LNCAP (cell line): ENCODE measurements around the gene PRRT4.
A peak's percentile ranks its signal among the peaks of the same experiment; 100 is the strongest.

Experiments used
- TF ChIP-seq, protein P1 (sequence below): fragments of 450-650 bp; IDR thresholded peaks from 2 replicates; pipeline ENCODE4 v1.5.1; 2017; ENCODE audit warnings: mild to moderate bottlenecking

The PRRT4 gene

GRCh38 chr7:128387216-128388144 is 26.0 kb upstream of the PRRT4 start:
- TF ChIP-seq, protein P1, sequence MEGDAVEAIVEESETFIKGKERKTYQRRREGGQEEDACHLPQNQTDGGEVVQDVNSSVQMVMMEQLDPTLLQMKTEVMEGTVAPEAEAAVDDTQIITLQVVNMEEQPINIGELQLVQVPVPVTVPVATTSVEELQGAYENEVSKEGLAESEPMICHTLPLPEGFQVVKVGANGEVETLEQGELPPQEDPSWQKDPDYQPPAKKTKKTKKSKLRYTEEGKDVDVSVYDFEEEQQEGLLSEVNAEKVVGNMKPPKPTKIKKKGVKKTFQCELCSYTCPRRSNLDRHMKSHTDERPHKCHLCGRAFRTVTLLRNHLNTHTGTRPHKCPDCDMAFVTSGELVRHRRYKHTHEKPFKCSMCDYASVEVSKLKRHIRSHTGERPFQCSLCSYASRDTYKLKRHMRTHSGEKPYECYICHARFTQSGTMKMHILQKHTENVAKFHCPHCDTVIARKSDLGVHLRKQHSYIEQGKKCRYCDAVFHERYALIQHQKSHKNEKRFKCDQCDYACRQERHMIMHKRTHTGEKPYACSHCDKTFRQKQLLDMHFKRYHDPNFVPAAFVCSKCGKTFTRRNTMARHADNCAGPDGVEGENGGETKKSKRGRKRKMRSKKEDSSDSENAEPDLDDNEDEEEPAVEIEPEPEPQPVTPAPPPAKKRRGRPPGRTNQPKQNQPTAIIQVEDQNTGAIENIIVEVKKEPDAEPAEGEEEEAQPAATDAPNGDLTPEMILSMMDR: peak; percentile 85

DNA sequence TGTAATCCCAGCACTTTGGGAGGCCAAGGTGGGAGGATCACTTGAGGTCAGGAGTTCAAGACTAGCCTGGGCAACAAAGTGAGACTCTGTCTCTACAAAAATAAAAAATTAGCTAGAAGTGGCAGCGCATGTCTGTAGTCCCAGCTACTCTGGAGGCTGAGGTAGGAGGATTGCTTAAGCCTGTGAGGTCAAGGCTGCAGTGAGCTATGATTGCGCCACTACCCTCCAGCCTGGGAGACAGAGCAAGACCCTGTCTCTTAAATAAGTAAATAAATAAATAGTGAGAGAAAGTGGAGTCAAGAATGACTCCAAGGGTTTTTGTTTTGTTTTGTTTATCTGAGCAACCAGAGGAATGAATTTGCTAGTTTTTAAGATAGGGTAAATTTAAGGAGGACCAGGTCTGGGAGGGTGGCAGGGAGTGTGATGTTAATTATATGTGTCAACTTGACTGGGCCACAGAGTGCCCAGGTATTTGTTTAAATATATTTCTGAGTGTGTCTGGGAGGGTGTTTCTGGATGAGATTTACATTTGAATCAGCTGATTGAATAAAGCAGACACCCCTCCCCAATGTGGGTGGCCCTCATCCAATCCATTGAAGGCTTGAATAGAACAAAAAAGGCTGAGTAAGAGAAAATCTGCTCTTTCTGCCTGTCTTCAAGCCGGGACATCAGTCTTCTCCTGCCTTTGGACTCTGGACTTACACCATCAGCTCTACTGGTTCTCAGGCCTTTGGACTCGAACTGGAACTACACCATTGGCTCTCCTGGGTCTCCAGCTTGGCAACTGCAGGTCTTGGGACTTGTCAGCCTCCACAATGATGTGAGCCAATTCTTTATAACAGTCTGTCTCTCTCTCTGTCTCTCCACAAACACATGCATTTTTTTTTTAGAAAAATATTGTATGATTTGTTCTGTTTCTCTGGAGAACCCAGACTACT is 24.8 kb upstream of the PRRT4 start:
- TF ChIP-seq, protein P1: no peak

- TF ChIP-seq, protein P1: no peak
Measured at GRCh38 chr7:128384726-128385125, 23.2 kb upstream of the PRRT4 start.

DNA sequence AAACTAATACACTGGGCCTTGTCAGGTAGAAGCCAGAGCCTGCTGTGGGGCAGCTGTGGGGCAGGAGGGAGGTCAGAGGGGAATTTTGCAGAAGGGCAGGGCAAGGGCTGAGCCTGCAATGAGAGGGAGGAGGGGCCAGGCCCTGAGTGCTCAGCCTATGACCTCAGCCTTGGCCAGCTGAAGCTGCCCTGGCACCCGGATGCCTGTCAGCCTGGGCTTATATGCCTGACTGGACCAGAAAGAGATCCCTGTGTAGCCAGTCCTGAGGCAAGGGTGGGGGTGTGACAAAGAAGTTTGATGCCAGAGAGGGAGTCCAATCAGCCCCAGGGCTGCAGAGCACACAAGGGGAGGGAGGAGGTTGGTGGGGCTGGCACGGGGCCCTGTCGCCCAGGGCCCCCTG is 22.3 kb upstream of the PRRT4 start:
- TF ChIP-seq, protein P1: no peak

DNA sequence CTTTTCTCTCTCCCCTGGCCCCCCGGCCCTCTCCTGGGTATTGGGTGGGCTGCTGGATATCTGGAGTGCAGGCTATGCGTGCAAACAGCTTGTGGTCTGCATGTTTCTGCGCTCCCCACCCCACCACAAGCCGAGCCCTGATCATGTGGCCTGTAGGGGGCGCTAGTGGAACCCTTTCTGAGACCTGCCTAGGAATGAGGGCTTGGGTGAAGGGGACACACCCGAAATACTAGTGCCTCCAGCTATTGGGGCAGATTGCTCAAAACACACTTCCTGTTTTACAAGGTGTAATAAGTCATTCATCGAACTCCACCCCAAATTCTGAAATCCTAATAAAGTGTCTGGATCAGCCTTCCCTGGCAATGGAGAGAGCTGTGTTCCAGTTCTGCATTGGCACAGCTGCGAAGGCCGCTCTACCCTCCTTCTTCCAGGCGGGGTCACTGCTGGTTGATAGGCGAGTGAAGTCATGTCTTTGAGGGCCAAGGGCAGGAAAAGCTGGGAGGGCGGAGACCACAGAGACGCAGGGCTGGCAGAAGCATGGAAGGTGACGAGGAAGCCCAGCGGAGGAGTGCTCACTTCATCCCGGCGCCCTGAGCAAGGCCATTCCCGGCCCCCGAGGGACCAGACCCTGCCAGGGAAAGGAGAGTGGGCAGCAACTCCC is 19.8 kb upstream of the PRRT4 start:
- TF ChIP-seq, protein P1: peak; percentile 80

GRCh38 chr7:128380483-128381106 is 19.1 kb upstream of the PRRT4 start:
- TF ChIP-seq, protein P1: no peak
